HG02885 (cell line): ENCODE measurements around the gene DNAJC2.
"Not testable (repeated sequence)": the region's sequence is repeated elsewhere in the genome, so short reads cannot be mapped to it uniquely, and the experiment has no call there.

Experiments
- ATAC-seq: cut with Tn5 transposase; IDR thresholded peaks from one replicate; pipeline ENCODE4 v1.9.1; 2021; ENCODE audit warnings: mild to moderate bottlenecking; ENCODE audit not compliant: unreplicated experiment, poor library complexity

The DNAJC2 gene

DNA sequence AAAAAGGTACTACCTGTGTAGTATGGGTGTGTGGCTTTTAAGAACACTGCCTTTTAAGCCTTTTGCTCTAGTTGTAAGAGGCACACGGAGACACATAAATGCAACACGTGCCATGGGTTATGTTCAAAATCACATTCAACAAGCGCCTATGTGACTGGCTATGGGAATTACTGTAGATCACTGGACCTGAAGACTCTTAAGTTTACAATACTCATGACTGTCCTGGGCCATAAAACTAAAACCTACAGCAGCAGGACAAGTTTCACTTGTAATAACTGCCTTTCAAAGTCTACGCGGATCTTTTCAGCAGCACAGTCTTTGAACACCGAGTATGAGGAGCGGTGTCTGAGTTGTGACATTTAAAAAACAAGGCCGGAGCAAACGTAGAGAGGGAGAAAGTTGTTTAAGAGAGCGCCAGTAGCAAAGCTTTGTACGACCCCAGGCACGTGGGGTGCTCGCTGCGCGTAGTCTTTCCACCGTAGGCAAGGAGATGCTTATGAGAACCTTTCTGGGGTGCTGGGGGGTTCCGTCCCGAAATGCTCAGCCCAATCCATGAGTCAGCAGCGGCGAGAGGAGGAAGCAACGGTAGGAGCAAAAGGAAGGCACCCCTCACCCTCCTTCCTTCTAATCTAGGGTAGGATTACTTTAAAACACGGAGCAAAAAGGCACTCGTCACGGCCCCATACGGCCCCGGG, 662 bp downstream of the DNAJC2 start:
- peak; percentile 16 for ATAC-seq

DNA sequence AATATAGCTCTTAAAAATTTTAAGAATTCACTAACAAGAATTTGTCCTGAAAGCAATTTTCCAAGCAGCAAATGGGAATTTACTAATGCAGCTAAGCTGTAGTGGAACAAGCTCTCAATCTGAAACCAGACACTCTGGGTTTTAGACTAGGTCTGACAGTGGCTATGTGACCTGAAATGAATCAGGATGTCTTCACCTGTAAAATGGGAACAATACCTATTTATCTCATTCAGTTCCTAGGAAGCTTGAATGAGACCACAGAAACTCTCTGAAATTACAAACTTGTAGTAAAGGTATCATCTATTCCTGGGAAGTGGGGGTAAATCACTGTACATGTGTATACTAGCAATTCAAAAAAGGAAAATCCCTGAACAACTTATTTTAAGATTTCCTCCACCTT, 1.2 kb downstream of the DNAJC2 start:
- no peak for ATAC-seq

DNA sequence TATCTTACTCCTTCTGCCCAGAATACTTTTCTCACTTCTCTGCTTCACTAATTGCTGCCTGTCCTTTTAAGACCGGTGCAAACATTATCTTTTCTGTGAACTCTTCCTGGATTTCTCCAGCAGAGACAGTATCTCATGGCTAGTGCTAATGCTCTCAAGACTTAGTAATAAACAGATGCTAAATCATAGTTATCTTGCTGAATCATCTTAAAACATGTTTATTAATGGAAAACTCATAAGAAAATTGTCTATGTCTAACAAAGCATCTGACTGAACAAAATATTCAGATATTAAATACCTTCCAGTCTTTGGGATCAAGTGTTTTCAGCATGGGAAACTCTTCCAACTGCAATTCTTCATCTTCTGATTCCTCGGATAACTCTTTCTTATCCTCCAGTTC, 3.1 kb downstream of the DNAJC2 start:
- ATAC-seq, result no peak

DNA sequence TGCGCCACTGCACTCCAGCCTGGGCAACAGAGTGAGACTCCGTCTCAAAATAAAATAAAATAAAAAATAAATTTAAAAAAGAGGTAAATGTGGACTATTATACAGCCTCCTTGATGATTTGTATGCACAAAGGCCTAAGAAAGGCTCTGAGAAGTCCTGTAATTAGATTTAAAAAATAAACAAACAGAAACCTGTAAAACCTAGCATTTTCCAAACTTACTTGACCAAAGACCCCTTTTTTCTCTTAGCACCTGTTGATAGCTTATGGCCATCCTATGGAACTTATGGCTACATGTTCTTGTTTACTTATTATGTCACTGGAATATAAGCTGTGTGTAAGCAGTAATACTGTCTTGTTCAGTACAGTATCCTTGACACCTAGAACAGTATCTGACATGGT, 5.7 kb downstream of the DNAJC2 start:
- ATAC-seq, result no peak

DNA sequence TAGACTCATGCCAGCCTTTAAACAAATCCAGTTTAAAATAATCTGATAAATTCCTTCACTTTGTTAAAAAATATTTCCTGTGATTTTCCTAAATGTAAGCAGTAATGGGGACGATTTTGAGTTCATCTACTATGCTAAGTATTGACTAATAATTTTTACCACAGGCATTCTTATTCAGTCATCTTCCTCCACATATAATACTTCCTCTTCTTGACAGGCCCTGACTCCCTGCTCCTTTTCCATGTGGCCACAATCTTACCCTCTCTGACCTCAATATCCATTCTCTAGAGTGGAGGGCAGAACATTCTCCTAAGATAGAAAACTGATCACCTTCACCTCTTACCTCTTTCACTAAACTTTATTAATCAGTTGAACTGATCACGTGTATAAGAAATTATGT, 7.8 kb downstream of the DNAJC2 start:
- ATAC-seq, result no peak

DNA sequence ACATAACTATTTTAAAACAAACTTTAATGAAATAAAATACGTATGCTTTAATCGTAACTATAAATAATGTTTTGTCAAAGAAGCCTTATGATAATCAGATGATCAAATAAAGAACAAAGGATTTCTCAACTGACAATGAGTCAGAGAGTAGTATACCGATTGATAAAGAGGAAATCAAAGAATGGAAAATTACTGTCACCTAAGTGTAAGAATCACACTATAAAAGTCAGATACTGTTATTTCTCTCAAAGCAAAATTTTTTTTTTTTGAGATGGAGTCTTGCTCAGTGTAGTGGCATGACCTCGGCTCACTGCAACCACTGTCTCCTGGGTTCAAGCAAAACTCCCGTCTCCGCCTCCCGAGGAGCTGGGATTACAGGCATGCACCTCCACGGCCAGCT, 18.8 kb downstream of the DNAJC2 start:
- ATAC-seq, result no peak

DNA sequence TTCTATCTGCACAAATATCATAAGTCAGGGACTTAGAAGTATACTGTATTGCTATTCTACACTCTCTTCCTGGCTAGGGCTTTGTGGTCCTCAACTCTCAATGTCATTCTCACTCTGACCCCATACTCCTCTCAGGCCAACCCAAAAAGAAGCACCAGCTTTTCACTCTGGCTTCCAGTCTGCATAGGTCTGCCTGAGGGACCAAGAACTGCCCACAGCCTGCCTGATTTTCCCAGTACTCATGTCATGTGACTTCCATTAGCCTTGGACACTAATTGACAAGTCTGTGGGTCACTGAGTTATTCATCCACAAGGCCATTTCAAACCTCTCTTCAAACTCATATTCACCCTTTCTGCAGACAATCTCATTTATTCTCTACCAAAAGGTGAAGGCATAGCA, 27.6 kb downstream of the DNAJC2 start:
- no peak for ATAC-seq

DNA sequence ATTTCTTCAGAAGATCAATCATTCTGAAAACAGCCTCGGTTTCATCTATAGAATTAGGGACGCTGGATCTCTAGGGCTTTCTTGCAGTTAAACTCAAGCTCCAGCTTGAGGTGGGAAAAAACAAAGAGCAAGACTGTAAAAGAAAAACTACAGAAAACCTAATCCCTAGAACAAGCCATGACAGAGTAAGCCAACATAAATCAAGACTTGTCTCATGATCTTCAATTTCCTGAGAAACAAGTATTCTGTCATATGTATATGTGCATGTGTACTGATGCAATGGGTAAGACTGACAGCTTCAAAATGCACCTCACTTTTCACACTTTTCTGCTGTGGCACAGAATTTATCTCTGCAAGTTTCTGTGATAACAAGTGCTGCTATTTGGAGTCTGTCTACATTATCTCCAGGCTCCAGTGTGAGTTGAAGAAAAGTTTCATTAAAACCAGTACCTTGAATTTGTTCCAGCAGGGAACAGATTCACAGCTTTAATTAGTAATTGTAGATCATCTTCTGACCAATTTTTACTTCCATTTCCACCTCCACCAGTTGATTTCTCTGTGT, 28.1 kb downstream of the DNAJC2 start:
- ATAC-seq, result no peak

DNA sequence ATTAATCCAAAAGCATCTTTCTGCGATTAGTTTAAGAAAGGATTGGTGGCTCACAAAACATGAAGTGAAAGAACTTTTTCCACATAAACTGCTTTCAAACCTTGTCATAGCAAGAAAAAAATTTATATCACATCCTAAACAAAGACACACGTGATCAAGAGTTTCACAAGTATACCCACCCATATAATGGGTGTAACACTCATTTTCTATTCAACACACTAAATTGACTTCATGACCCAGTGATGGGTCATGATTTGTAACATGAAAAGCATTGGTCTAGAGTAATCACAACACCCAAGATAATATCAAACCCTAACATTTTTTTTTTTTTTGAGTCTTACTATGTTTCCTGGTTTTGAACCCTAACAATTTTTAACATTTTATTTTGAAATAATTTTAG, 29.7 kb downstream of the DNAJC2 start:
- ATAC-seq, result no peak

DNA sequence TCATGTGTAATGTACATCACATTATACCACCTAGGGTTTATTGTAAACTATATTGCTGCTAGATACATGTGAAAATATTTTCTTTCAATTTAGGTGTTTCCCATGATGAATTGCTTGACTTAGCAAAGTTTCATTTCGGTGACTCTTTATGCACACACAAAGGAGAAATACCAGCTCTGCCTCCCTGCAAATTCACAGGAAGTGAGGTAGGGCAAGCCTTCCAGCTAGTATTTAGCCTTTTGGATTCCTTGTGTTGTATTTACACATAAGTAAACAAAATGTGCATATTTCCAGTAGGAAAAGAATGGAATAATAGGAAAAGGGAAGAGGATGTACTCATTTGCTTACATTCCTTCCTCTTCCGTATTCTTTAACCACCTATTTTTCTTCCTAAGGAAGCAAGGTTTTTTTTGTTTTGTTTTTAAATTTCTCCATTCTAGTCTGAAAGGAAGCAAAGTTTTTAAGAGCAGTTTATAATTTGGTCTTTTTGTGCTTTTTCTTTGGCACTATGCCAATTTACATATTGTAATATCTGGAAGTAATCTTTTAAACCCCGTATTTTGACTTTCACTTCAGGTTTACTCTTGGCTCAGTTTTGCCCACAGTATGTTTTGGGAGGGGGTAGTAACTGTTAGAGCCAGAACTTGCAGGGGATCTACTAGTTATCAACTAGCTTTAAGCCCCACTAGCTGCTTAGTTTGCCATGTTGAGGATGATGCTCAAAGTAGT, 36.9 kb downstream of the DNAJC2 start:
- no peak for ATAC-seq

DNA sequence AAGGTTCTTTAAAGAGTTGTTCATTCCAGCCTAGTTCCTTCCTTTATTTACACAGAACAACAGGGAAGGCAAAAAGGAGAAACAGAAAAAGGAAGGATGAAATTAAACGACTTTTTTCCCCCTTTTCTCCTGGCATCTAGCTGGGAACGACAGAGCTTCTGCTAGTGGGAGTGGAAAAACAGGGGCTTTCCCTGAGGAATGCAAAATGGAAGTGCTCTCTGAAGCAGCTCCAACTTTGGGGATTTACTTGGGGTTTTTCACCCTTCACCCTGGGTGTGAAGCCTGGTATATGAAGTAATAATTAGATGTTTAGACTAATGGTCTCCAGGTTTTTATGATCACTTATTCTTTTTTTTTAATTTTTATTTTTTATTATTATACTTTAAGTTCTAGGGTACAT, 43.1 kb downstream of the DNAJC2 start:
- no peak for ATAC-seq

DNA sequence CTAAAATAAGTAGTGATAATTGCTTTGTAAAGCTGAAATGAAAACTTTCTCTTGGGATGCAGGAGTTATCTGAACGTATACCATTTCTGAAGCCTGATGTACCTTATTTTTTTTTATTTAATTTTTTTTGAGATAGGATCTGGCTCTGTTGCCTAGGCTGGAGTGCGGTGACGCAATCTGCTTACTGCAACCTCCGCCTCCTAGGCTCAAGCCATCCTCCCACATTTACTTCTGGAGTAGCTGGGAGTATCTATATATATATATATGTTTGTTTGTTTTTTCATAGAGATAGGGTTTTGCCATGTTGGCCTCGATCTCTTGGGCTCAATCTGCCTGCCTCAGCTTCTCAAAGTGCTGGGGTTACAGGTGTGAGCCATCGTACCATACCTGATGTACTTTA, 44.9 kb downstream of the DNAJC2 start:
- no peak for ATAC-seq

DNA sequence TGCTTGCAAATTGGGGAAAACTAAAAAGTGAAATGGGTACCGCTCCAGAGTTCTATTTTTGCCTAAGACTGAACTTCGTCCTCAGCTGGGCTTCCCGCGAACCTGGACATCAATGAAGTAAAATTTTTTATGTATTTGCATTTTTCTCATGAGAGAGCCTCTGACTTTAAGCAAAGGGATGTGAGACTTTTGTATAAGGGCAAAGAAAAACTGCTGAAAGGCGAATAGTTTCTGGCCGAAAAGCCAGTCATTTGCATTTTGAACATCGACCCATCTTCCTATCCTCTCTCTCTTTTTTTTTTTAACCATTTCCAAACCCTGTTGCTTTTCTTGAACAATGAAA, 46.8 kb downstream of the DNAJC2 start:
- ATAC-seq, result peak; percentile 14

DNA sequence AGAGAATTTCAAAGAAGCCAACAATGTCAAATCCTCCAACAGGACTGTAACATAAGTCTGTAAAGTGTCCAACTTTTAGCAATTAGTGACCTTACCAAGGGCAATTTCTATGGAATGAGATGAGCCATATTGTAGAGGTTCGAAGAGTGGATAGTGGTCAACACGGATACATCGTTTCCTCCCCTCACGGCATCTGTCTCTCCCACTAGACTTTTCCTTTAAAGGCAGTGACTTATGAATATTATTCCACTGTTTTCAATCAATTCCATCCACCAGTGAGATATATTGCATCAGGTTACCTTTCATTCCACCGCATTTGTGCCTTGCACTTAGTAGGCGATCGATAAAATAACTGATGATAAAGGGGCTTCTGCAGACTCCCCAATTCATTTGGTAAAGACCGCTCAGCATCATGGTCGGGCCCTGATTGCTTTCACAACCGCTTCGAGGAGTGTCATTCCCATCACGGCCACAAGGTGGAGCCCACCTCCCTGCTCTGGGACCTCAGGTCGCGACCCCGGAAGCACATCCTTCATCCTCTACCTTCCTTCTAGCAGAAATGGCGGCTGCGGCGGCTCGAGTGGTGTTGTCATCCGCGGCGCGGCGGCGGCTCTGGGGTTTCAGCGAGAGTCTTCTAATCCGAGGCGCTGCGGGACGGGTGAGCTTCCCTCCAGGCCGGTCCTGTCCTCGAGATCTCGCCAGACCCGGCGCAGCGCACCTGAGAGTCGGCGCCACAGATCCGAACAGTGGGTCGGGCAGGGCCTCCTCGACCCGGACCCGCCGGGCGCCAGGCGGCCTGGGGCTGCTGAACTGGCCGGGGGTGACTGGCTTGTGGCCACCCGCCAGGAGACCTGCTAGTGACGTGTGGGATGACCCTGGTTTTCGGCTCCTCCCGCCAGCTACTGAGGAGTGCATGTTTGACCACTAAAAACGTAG, 47.4 kb downstream of the DNAJC2 start, which contains the start of gene PMPCB:
PMPCB (plus strand) TSS at position 535 of the 936 bp plus-strand sequence; CDS start at position 560, 25 bp downstream.
- ATAC-seq, result peak; percentile 92

DNA sequence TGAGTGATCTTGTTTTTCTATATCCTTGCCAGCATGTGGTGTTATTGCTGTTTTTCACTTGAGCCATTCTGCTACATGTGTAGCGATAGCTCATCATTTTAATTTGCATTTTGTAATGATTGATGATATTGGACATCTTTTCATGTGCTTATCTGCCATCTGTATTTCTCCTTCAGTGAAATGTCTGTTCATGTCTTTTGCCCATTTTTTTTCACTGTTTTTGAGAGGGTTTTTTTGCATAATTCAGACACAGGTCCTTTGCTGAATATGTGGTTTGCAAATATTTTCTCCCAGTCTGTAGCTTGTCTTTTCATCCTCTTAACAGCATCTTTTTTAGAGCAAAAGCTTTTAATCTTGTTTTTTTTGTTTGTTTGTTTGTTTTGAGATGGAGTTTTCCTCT, 51.0 kb downstream of the DNAJC2 start:
- ATAC-seq, result no peak

DNA sequence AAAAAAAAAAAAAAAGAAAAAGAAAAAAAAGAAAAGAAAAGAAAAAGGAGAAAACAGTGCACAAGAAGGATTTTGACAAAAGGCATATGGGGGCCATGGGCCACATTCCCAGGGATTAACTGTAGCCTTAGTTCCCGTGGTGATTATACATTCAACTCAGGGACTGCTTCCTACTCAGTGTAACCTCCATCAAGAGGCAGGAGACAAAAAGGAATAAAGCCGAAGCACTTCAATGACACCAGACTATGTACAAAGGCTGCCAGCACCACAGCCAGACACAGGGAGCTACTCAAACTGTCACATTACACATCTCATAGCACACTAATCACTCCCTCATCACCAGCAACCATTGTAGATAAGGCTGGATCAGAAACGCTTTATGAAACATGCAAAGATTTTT, 52.4 kb downstream of the DNAJC2 start:
- ATAC-seq, result no peak

DNA sequence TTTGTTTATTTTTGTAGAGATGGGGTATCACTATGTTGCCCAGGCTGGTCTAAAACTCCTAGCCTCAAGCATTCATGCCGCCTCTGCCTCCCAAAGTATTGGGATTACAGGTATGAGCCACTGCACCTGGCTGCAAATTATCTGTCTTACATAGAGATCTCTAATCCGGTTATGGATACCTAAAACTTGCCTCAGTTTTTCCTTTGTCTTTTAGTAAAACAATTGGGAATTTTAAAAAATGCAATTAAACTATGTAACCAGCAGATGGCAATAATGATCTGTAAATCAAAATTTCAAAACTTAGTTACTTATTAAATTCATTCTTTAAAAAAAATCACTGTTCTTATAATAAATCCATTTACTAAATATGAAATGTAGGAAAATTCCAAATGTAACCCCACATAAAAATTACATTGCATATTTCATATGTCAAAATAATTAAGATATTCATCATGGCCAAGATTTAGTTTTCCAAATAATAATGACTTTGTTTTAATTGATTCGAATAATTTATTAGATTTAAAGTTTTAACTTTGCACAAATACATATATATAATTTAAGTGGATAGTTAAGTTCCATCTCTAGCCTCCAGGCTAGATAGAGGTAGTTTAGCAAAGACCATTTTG, 61.7 kb downstream of the DNAJC2 start:
- ATAC-seq, result not testable (repeated sequence)

DNA sequence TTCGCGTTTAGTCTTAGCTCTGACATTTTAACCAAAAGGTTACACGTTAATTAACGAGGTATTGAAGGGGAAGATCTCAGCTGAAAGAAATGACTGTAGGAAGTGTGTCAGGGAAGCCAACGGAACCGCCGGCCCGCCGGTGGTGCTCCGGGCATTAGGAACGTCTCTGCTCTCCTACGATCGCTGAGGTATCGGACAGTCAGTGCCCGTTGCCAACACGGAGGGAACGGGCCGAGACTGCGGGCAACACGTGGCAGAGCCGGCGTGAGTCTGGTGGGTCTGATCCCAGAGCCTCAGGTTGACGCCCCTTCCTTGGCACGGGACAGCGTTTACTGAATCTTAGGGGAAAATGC, 63.8 kb downstream of the DNAJC2 start:
- not testable (repeated sequence) for ATAC-seq

DNA sequence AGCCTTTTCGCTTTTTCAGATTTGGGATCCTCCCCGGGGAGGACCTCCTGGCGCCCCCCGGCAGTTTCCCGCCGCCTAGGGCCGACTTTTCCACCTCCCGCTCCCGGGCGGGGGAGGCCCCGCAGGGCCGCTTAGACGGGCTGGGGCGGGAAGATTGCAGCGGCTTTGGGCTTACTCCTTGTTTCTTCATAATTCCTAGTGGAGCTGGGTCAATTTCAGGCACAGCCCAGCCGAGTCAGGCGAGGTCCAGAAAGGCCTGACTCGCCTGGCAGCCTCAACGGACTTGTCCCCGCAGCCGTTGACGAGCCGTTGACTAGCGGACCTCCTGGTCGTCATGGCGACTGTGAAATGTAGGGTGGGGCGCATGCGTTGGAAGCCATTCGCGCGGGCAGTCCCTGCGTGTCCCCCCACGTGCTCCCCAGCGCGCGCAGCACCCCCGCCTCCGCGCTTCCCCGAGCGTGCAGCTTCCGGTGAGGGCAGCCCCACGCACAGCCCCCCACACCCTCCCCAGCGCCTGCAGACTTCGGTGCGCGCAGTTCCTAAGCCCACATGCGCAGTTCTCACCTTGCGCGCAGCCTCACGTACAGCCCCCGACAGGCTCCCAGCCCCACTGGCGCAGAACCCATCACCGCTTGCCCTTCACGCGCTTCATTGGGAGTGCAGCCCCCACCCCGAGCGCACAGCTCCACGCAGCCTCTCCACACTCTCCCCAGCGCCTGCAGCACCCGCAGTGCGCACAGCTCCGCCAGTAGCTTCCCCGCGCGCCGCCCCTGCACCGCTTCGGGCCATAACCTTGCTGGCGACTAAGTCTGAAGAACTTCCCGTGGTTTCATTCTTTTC, 64.4 kb downstream of the DNAJC2 start:
- peak; percentile 92 for ATAC-seq

DNA sequence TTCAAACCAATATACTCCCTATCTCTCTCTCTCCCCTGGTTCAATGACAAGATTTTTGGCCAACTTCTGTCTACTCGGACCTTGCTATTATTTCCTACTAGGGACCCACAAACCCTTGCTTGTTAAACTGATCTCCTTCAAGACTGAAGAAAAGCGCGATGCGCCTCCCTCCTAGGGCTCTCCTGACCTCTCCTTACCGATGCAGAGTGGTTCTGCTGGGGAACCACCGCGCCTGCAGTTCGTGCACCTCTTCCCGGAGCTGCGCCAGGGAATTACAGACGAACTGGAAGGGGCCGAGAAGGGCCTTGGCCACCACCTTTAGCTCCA, 65.0 kb downstream of the DNAJC2 start:
- ATAC-seq, result peak; percentile 45
